Esophagus muscularis mucosa (tissue), 4 donors: ENCODE results near the gene MED13L. TPM values are rescaled to one million over a fixed set of nuclear protein-coding genes. Genes with fewer than 3 reads are reported as not detected.

Experiments used
- DNase-seq: peaks from one replicate; pipeline ENCODE4 v3.0.0-alpha.2; 2017; ENCODE audit errors: extremely low spot score
- H3K27ac ChIP-seq, 4 donors: fragments of 200-600 bp; sonication (generic); replicated peaks in 1 of 4; 1 replicate in 3 of 4; 2 replicates in 1 of 4; pipeline ENCODE4 v1.5.1; 2016 to 2019; ENCODE audit warnings: mild to moderate bottlenecking in 1 of 4
- H3K27me3 ChIP-seq, 4 donors: fragments of 200-600 bp; sonication (generic); one replicate each; pipeline versions ENCODE4 v1.5.1 to v1.6.0; 2016 to 2019
- H3K36me3 ChIP-seq, 4 donors: fragments of 200-600 bp; sonication (generic); one replicate each; pipeline ENCODE4 v1.5.1; 2016 to 2019
- H3K4me1 ChIP-seq, 4 donors: fragments of 200-600 bp; sonication (generic); one replicate each; pipeline ENCODE4 v1.5.1; 2016 to 2019
- H3K4me3 ChIP-seq, 4 donors: fragments of 200-600 bp; sonication (generic); 1 replicate in 2 of 4; 2 replicates in 2 of 4; pipeline ENCODE4 v1.5.1; 2016 to 2019; ENCODE audit warnings: mild to moderate bottlenecking in 4 of 4, moderate library complexity in 1 of 4
- H3K9me3 ChIP-seq, 4 donors: fragments of 200-600 bp; sonication (generic); 1 replicate in 3 of 4; 2 replicates in 1 of 4; pipeline ENCODE4 v1.5.1; 2016 to 2019
- EP300 ChIP-seq: sonication (generic); formaldehyde crosslinking; IDR thresholded peaks from one replicate; pipeline ENCODE4 v1.6.1; 2017; ENCODE audit warnings: antibody characterized with exemption
- POLR2A ChIP-seq: fragments of 450-650 bp; IDR thresholded peaks from one replicate; pipeline ENCODE4 v1.6.1; 2017; ENCODE audit warnings: antibody characterized with exemption, moderate library complexity, mild to moderate bottlenecking, low read depth
- POLR2AphosphoS5 ChIP-seq, 2 donors: sonication (generic); formaldehyde crosslinking; IDR thresholded peaks; one replicate each; pipeline ENCODE4 v1.6.1; 2017; ENCODE audit warnings: antibody characterized with exemption in 2 of 2
- WGBS: methylation state at CpG from one replicate; pipeline ENCODE4 v1.1.5; 2018; 5-methylcytosine and 5-hydroxymethylcytosine counted together
- intact Hi-C: fragments of 100-400 bp; cut with DNase I; formaldehyde crosslinking; loops from one replicate; pipeline ENCODE4 v1.15.1; 2023
- total RNA-seq, 4 donors: library from RNA; depleted of rRNA; stranded (reverse); fragments of >200 nt; gene quantifications; one replicate each; pipeline versions ENCODE4 v1.1.0 to v1.2.1, GENCODE V29; 2016
- TF ChIP-seq, protein P1 (sequence below), 3 experiments: fragments of 200-600 bp in 2 of 3; fragments of 450-650 bp in 1 of 3; sonication (generic) in 2 of 3; IDR thresholded peaks; one replicate each; pipeline ENCODE4 v1.5.1; 2017 to 2019; ENCODE audit warnings: antibody characterized with exemption in 3 of 3, mild to moderate bottlenecking in 2 of 3, moderate library complexity in 1 of 3

Gene MED13L
- total RNA-seq, 4 donors from 2014 or later, result 141 to 350 (median 175) TPM

DNA sequence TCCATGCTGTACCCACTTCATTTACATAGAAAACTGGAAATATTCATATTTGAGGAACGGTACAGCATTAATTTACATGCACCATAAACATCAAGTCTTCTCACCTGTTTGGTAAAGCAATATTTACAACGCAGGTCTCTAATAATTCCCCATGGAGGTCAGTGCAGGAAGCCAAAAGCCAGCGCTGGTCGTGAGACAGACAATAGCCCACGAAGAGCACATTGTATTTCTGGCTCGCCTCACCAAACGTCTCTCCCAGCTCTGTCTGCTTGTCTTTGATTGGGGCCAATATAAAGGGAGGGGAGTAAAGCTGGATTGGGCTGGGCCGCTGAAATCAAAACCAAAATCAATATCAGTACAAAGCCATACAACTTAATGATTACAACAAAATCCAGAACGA, 302.1 kb downstream of the MED13L start:
- peaks cover 3 to 31% (median 25%) of the 10 kb centered on the region in 4 donors for H3K4me1 ChIP-seq
- H3K9me3 ChIP-seq, result no peaks in the 10 kb centered on the region
- 72% methylated on average over 9 of the region's 9 CpGs for WGBS
- H3K36me3 ChIP-seq, result peaks cover 9 to 70% (median 51%) of the 10 kb centered on the region in 4 donors
- no peak overlapping the region for H3K4me3 ChIP-seq
- H3K27me3 ChIP-seq, result no peaks in the 10 kb centered on the region
- intact Hi-C loops, result no loop called here
- H3K27ac ChIP-seq, result no peak overlapping the region
- no peak for DNase-seq
- no peak for TF ChIP-seq POLR2AphosphoS5 (IDR thresholded peaks at IDR 0.05)
- no peak for TF ChIP-seq EP300
- TF ChIP-seq POLR2A, result no peak
- TF ChIP-seq, protein P1, sequence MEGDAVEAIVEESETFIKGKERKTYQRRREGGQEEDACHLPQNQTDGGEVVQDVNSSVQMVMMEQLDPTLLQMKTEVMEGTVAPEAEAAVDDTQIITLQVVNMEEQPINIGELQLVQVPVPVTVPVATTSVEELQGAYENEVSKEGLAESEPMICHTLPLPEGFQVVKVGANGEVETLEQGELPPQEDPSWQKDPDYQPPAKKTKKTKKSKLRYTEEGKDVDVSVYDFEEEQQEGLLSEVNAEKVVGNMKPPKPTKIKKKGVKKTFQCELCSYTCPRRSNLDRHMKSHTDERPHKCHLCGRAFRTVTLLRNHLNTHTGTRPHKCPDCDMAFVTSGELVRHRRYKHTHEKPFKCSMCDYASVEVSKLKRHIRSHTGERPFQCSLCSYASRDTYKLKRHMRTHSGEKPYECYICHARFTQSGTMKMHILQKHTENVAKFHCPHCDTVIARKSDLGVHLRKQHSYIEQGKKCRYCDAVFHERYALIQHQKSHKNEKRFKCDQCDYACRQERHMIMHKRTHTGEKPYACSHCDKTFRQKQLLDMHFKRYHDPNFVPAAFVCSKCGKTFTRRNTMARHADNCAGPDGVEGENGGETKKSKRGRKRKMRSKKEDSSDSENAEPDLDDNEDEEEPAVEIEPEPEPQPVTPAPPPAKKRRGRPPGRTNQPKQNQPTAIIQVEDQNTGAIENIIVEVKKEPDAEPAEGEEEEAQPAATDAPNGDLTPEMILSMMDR (IDR thresholded peaks at IDR 0.05), result no peak

DNA sequence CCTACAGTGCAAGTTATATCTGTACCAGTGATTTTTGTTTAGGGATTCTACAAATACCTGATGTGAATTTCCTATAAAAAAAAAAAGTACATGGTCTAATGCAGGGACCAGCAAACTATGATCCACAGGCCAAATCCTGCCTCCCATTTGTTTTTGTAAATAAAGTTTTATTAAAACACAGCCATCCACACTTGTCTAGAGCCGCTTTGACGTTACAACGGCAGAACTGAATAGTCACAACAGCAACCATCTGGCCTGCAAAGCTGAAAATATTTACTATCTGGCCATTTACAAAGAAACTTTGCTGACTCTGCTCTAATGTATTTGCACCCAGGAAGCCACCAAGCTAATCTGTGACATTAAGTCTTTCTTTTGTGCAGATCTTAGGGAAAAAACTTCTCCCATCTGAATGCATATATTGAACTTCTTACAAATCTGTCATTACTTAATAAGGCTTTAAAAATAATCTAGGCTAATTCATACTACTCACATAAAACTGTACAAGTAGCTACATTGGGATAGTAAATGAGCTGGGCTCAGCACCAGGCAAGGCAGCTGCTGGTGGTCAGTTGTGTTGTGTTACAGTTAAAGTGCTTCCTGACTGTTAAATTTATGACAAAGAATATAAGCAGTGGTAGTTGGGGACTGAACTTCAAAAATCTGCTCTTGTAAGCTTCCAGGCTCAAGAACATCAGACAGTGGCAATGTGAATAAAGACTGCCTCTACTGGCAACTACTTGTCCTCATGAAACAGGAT, 303.3 kb downstream of the MED13L start:
- Histone ChIP-seq H3K4me3 (no peak overlapping the region), H3K36me3 (peaks cover 18 to 74% (median 54%) of the 10 kb centered on the region in 4 donors), H3K9me3 (no peaks in the 10 kb centered on the region), H3K4me1 (peaks cover 0 to 22% (median 16%) of the 10 kb centered on the region in 4 donors), H3K27ac (no peak overlapping the region), H3K27me3 (no peaks in the 10 kb centered on the region)
- no peak for DNase-seq
- TF ChIP-seq, protein P1 (IDR thresholded peaks at IDR 0.05), result no peak
- TF ChIP-seq EP300 (no peak), POLR2A (no peak)
- intact Hi-C loops, result no loop called here
- 67% methylated on average over 3 of the region's 3 CpGs for WGBS

DNA sequence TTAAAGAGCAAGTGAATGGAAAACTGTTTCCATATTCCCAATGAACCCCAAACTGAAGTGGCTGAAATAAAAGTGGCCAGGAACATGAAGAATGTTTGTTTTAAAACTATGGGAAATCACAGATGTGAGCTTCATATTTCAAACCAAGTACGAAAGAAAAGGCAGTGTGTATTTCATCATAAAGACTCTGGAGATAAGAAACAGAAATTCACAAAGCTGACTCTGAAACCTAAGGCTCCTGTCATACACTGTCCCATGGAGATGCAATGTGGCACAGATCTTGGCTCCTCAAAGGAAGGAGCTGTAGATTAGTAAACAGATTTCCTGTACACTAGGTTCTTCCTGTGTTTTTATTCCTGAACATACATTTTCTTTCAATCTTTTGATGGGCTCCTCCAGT, 304.4 kb downstream of the MED13L start:
- 71% methylated on average over 1 of the region's 1 CpG for WGBS
- no peak for TF ChIP-seq EP300
- no peak for TF ChIP-seq POLR2AphosphoS5 (IDR thresholded peaks at IDR 0.05)
- TF ChIP-seq, protein P1 (IDR thresholded peaks at IDR 0.05), result no peak
- TF ChIP-seq POLR2A, result no peak
- no peak overlapping the region for H3K4me3 ChIP-seq
- H3K4me1 ChIP-seq, result peaks cover 0 to 21% (median 11%) of the 10 kb centered on the region in 4 donors
- no peak for DNase-seq
- no peaks in the 10 kb centered on the region for H3K27me3 ChIP-seq
- intact Hi-C loops, result no loop called here
- no peak overlapping the region for H3K27ac ChIP-seq
- H3K9me3 ChIP-seq, result no peaks in the 10 kb centered on the region
- peaks cover 29 to 85% (median 60%) of the 10 kb centered on the region in 4 donors for H3K36me3 ChIP-seq

DNA sequence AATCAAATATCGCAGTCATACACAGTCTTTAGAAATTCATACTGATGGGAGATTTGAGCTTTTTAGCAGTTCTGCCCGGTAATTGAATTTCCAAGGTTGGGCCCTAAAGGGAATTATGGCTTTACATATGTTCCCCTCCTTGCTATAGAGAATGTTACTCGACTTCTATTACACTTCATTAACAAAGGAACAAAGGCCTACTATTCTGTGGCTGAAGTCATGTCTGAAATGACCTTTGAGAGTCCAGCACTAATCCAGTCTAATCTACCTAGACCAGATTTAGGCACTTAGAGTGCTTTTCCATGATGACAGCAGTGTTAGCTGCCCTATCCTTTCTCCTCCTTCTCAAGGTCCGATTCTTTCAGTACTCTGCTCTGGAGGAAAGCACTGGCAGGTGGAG, 305.3 kb downstream of the MED13L start:
- TF ChIP-seq, protein P1 (IDR thresholded peaks at IDR 0.05), result no peak
- TF ChIP-seq EP300, result no peak
- TF ChIP-seq POLR2A, result no peak
- TF ChIP-seq POLR2AphosphoS5 (IDR thresholded peaks at IDR 0.05), result no peak
- Histone ChIP-seq H3K4me1 (peaks cover 0 to 23% (median 11%) of the 10 kb centered on the region in 4 donors), H3K4me3 (no peak overlapping the region), H3K36me3 (peaks cover 32 to 88% (median 65%) of the 10 kb centered on the region in 4 donors), H3K27me3 (no peaks in the 10 kb centered on the region), H3K27ac (no peak overlapping the region), H3K9me3 (no peaks in the 10 kb centered on the region)
- intact Hi-C loops, result no loop called here
- DNase-seq, result no peak
- 86% methylated on average over 4 of the region's 4 CpGs for WGBS
